OCI-LY1 (cell line): ENCODE results near the gene ROCK1.

Source experiments
- H2AFZ ChIP-seq: fragments of 200-600 bp; sonication (generic), shearing (Covaris generic); 2 replicates; pipeline ENCODE4 v1.6.0; 2014; ENCODE audit warnings: antibody characterized with exemption, mild to moderate bottlenecking, low read length
- H3F3A ChIP-seq: fragments of 200-600 bp; sonication (generic), shearing (Covaris generic); 2 replicates; pipeline ENCODE4 v1.6.0; 2014; ENCODE audit warnings: mild to moderate bottlenecking, antibody characterized with exemption, low read length, moderate library complexity; ENCODE audit not compliant: insufficient read depth
- H3K27ac ChIP-seq: fragments of 200-600 bp; sonication (generic); 2 replicates; pipeline ENCODE4 v1.5.1; 2014; ENCODE audit warnings: low read length, mixed run types, mild to moderate bottlenecking, low read depth; ENCODE audit not compliant: poor library complexity, severe bottlenecking
- H3K27me3 ChIP-seq: fragments of 200-600 bp; sonication (generic); 2 replicates; pipeline ENCODE4 v1.6.0; 2014; ENCODE audit warnings: antibody characterized with exemption, mild to moderate bottlenecking, low read length, moderate library complexity; ENCODE audit not compliant: insufficient read depth
- H3K36me3 ChIP-seq: fragments of 200-600 bp; sonication (generic); 2 replicates; pipeline ENCODE4 v1.6.1; 2014; ENCODE audit warnings: mild to moderate bottlenecking, antibody characterized with exemption, low read length, moderate library complexity, mixed read lengths; ENCODE audit not compliant: insufficient read depth
- H3K4me1 ChIP-seq: fragments of 200-600 bp; sonication (generic); 2 replicates; pipeline ENCODE4 v1.5.1; 2014; ENCODE audit warnings: mild to moderate bottlenecking, low read length, moderate library complexity; ENCODE audit not compliant: insufficient read depth, severe bottlenecking
- H3K4me2 ChIP-seq: fragments of 200-600 bp; sonication (generic), shearing (Covaris generic); 2 replicates; pipeline ENCODE4 v1.6.1; 2014; ENCODE audit warnings: low read length
- H3K4me3 ChIP-seq: fragments of 200-600 bp; sonication (generic); 2 replicates; pipeline ENCODE4 v1.5.1; 2014; ENCODE audit warnings: low read length, low read depth, mild to moderate bottlenecking, mixed read lengths; ENCODE audit not compliant: poor library complexity, severe bottlenecking
- H3K79me2 ChIP-seq: fragments of 200-600 bp; shearing (Covaris generic); 2 replicates; pipeline ENCODE4 v1.6.1; 2016; ENCODE audit warnings: mixed run types, low read length, mixed read lengths; ENCODE audit not compliant: insufficient read depth
- H3K9ac ChIP-seq: fragments of 200-600 bp; sonication (generic), shearing (Covaris generic); 2 replicates; pipeline ENCODE4 v1.6.1; 2014; ENCODE audit warnings: mild to moderate bottlenecking, low read length, mixed read lengths
- H3K9me2 ChIP-seq: fragments of 200-600 bp; sonication (generic), shearing (Covaris generic); 2 replicates; pipeline ENCODE4 v1.6.1; 2014; ENCODE audit warnings: low read depth, mild to moderate bottlenecking, low read length, mixed read lengths
- H3K9me3 ChIP-seq: fragments of 200-600 bp; shearing (Covaris generic); 2 replicates; pipeline ENCODE4 v1.6.1; 2014; ENCODE audit warnings: low read length, mixed read lengths
- H4K20me1 ChIP-seq: fragments of 200-600 bp; sonication (generic), shearing (Covaris generic); 2 replicates; pipeline ENCODE4 v1.6.0; 2016; ENCODE audit warnings: mild to moderate bottlenecking, low read length; ENCODE audit not compliant: insufficient read depth
- CTCF ChIP-seq: fragments of 200-600 bp; sonication (generic), shearing (Covaris generic); IDR thresholded peaks from 2 replicates; pipeline ENCODE4 v1.5.1; 2017; ENCODE audit warnings: mild to moderate bottlenecking, antibody characterized with exemption, low read length, moderate library complexity, mixed read lengths
- EZH2 ChIP-seq: fragments of 200-600 bp; sonication (generic), shearing (Covaris generic); IDR thresholded peaks from 2 replicates; pipeline ENCODE4 v1.8.0; 2017; ENCODE audit warnings: borderline replicate concordance, mixed run types, mild to moderate bottlenecking, antibody characterized with exemption, low read length, moderate library complexity, mixed read lengths

Gene ROCK1

GRCh38 chr18:21054252-21054821, 57.3 kb downstream of the ROCK1 start:
- Histone ChIP-seq H3K79me2 (peaks cover 22% of the 10 kb centered on the region), H3K4me3 (no peak overlapping the region), H3K36me3 (peaks cover 4% of the 10 kb centered on the region; the same call in 1 of the 2 replicates), H3F3A (no peaks in the 10 kb centered on the region), H3K27me3 (no peaks in the 10 kb centered on the region), H3K4me1 (peaks cover 5% of the 10 kb centered on the region), H3K27ac (no peak overlapping the region), H3K4me2 (no peak overlapping the region), H2AFZ (no peak overlapping the region), H3K9ac (no peak overlapping the region), H3K9me2 (no peaks in the 10 kb centered on the region), H3K9me3 (no peaks in the 10 kb centered on the region), H4K20me1 (no peaks in the 10 kb centered on the region)
- TF ChIP-seq EZH2 = no peak
- TF ChIP-seq CTCF = no peak

- Histone ChIP-seq H2AFZ (no peak overlapping the region), H3K4me1 (peaks cover 5% of the 10 kb centered on the region), H3K9ac (no peak overlapping the region), H4K20me1 (no peaks in the 10 kb centered on the region), H3K4me3 (no peak overlapping the region), H3K9me2 (no peaks in the 10 kb centered on the region), H3K9me3 (no peaks in the 10 kb centered on the region), H3K36me3 (peaks cover 6% of the 10 kb centered on the region), H3K27me3 (no peaks in the 10 kb centered on the region), H3K79me2 (peaks cover 12% of the 10 kb centered on the region), H3K4me2 (no peak overlapping the region), H3K27ac (no peak overlapping the region), H3F3A (no peaks in the 10 kb centered on the region)
- TF ChIP-seq CTCF = no peak
- TF ChIP-seq EZH2 = no peak
Measured at GRCh38 chr18:21053127-21053526, 58.5 kb downstream of the ROCK1 start.

DNA sequence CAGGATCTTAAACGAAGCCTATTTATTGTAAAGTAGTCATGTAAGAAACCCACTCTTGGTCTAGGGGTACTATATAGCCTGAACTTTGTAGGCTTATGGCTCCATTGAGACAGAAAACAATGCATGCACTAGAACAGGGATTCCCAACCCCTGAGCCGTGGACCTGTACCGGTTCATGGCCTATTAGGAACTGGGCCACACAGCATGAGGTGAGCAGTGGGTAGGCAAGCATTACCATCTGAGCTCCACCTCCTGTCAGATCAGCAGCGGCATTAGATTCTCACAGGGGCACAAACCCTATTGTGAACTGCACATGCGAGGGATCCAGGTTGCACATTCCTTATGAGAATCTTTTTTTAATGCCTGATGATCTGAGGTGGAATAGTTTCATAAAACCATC, 59.2 kb downstream of the ROCK1 start:
- peaks cover 5% of the 10 kb centered on the region for H3K4me1 ChIP-seq
- H3K27ac ChIP-seq = no peak overlapping the region
- H3K9me2 ChIP-seq = no peaks in the 10 kb centered on the region
- TF ChIP-seq CTCF = no peak
- TF ChIP-seq EZH2 = no peak
- peaks cover 11% of the 10 kb centered on the region for H3K36me3 ChIP-seq
- H3F3A ChIP-seq = no peaks in the 10 kb centered on the region
- peaks cover 8% of the 10 kb centered on the region; the same call in 1 of the 2 replicates for H3K79me2 ChIP-seq
- H2AFZ ChIP-seq = no peak overlapping the region
- no peak overlapping the region for H3K9ac ChIP-seq
- no peak overlapping the region for H3K4me2 ChIP-seq
- H3K27me3 ChIP-seq = no peaks in the 10 kb centered on the region
- no peaks in the 10 kb centered on the region for H4K20me1 ChIP-seq
- H3K9me3 ChIP-seq = no peaks in the 10 kb centered on the region
- H3K4me3 ChIP-seq = no peak overlapping the region
